ELF-1 (cell line): Measurements from ENCODE around the gene PRKD2.

Experiments
- DNase-seq: peaks from one replicate; pipeline ENCODE4 v3.0.0-alpha.2; 2016; ENCODE audit warnings: low read depth, low spot score

PRKD2 gene

DNA sequence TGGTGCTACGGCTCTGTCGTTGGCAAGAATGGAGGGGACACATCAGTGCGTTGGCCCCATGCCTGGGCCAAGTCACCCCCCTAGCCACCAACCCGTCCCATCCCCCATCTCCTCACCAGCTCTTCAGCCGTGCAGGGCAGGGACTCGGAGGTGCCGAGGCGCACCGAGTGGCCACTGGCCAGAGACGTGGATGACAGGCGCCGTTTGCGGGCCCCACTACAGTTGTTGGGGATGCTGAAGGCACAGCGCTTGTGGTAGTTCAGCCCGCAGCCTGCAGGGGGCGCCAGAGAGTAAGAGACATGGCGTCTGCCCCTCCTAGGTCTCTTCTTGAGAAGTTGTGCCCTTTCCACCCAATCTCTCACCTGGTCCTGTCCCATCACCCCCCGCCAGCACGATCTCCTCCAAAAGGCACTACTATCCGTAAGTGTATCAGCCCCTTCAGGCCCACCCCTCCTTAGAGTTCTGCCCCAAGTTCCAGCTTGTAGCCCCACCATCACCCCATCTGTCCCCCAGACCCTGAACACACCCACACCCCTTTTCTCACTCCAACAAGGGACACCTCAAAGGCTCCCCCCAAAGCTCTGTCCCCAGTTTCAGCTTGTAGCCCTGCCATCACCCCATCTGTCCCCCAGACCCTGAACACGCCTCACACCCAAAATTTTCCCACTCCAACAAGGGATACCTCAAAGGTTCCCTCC lies 12.4 kb downstream of the PRKD2 start:
- DNase-seq: peak; percentile 91

DNA sequence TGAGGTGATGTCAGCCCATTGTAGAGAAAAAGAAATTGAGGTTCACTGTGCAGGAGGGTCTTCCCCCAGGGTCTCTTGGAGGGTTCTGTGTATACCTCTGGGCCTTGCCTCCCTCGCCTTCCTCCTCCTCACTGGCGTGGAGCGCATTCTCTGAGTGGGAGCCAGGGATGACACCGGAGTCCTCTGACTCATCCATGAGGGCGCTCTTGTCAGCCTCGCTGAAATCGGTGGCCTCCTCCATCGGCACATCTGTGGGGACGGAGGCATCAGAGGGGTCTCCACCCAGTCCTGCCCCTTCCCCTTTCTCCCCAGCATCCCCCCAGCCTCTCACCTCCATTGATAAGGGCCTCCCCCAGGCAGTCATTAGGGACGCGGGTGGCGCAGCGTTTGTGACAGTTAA lies 16.2 kb downstream of the PRKD2 start:
- DNase-seq: no peak

DNA sequence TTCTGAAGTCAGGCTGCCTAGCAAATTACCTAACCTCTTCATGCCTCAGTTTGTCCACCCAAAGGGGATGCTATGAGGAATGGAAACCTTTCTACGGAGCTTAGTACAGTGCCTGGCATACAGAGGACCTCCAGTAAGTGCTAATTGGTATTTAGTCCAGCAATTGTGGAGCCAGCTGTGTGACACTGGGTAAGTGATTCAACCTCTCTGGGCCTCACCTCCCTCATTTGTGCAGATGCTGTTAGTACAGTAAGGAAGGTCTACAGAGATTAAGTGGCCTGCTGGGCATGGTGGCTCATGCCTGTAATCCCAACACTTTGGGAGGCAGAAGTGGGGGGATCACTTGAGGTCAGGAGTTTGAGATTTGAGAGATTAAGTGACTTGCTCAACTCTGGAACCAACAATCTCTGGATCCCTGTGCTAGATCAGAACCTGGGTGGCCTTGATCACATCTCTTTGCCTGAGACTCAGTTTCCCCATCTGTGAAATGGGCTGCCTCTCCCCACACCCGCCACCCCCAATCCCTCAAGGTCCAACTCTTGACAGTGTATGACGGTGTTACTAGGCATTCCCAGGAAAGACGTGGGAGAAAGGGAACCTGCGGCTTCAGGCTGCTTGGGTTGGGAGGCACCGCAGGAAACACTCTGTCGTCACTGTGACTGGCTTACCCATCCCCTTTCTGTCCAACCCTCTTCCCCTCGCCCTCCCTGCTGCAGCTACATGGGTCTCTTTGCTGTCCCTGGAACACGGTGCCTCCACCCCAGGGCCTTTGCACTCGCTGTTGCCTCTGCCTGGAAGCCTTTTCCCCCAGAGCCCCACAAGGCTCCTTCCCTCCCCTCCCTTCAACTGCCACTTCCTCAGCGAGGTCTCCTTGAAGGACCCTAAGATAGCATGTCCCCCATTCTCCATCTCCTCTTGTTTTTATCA lies 18.3 kb downstream of the PRKD2 start:
- DNase-seq: no peak

DNA sequence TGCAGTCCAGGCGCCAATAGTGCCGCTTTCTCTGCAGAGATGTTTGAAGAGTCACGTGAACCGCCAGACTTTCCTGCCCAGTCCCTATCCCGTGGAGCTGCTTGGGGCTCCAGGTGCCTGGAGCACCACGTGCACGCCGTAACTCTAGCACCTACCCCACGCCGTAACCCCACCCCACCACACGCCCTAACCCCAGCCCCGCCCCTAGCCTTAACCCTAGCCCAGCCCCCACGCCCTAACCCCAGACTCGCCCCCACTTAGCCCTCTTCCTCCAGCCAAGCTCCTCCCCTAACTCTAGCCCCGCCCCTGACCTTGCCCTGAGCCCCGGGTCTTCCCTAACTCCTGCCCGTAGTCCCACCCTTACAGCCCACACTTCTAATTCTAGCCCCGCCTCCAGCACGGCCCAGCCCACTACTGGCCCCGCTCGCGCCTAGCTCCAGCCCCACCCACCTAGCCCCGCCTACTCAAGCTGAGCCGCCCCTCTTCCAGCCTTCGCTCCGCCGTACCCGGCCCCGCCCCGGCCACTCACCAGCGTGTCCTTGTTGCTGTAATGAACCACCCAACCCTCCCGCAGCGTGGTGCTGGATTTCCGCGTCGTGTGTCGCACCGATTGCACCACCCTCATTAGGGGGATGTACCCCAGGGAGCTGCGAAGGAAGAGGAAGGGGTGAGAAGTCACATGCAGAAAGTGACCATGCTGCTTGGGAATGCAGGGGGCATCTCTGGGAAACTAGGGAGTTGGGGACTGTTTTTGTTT lies 19.5 kb downstream of the PRKD2 start:
- DNase-seq: peak; percentile 98

DNA sequence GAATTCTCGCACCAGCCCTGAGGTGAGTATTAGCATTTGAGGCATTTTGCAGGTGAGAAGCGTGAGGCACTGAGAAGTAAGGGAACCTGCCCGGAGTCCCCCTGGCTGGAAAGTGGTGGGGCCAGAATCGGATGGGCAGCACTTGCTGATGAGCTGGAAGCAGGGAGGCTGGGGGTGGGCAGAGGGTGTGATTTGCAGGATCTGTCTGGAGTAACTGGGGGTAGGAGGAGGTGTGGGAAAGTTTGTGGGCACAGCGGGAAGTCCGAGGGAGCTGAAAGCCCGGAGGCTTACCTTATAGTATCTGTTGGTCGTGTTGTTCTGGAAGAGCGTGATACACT lies 20.1 kb downstream of the PRKD2 start:
- DNase-seq: no peak

DNA sequence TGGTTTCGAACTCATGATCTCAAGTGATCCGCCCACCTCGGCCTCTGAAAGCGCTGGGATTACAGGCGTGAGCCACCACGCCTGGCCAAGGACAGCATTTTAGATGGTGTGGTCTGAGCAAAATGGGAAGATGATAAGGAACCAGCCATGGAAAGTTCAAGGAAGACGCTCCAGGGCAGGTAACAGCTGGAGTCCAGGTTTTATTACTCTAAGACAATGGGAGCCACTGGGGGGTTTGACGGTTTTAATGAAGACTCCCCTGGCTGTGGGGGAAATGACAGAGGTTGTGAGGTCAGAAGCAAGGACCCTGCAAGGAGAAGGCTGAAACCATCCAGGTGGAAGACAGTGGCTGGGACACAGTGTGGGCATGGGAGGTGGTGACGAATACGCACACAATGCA lies 20.9 kb downstream of the PRKD2 start:
- peak; percentile 80 for DNase-seq

DNA sequence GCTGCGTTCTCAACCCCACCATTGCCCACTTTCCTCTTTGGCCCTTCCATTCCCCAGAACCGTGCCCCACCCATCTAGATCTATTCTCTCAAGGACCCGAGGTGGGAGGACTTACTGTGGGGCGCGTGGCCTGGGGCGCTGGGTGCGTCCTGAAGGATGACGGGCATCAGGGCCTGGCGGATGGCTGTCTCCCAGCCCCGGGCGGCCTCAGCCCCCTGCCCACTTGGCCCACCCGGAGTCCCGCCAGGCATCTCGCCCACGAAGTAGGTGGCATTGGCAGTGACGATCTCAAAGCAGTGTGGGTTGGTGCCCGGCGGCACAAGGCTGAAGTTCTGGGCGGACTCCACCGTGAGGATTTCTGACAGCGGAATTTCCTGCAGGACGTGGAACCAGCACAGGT lies 23.2 kb downstream of the PRKD2 start:
- DNase-seq: no peak

DNA sequence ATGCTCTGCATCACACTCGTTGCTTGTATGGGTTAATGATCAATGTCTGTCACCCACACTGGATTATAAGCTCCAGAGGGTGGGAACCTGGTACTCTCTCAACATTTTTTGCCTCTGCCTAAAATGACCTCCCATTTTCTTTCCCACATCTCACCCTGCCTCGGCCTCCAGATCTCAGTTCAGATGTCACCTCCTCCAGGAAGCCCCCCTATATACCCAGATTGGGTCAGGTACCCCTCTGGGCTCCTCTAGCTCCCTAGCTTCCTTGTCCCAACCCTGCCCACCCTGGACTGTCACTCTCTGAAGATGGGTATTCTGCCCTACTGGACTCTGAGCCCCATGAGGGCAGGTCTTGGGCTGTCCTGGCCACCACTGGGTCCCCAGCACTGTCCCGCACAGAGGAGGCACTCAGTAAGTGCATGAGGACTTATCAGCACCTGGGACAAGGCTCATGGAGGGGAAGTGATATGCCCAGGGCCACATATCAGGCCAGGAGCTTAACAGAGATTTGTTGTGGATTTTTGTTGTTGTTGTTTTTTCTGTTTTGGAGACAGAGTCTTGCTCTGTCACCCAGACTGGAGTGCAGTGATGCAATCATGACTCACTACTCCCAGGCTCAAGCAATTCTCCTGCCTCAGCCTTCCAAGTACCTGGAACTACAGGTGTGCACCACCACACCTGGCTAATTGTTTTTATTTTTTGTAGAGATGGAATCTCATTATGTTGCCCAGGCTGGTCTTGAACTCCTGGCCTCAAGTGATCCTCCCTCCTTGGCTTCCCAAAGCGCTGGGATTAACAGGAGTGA lies 23.8 kb downstream of the PRKD2 start:
- DNase-seq: no peak

DNA sequence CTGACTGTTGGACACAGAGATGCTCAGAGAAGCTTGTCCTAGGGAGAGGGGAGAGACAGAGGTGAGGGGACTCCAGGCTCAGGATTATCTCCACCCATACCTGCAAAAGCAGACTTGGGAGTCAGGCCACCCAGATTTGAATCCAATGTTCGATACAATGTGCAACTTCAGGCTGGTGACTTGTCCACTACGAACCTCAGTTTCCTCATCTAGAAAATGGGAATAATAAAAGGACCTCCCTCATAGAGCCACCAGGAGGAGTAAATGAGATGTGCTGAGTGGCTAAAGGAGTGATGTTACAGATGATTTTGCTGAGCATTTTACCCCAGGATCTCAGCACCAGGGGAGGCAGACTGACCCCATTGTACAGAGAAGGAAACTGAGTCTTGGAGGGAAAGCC lies 25.0 kb downstream of the PRKD2 start:
- DNase-seq: no peak

DNA sequence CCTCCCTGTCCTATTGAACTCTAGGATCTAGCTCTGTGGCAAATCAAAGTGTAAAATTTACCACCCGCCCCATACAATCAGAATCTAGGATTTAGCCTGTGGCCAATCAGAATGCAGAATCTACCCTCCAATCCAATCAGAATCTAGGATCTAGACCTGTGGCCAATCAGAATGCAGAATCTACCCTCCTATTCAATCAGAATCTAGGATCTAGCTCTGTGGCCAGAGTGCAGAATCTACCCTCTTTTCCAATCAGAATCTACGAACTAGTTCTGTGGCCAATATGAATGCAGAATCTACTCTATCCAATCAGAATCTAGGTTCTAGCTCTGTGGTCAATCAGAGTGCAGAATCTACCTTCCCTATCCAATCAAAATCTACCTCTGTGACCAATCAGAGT lies 25.8 kb downstream of the PRKD2 start:
- DNase-seq: no peak

DNA sequence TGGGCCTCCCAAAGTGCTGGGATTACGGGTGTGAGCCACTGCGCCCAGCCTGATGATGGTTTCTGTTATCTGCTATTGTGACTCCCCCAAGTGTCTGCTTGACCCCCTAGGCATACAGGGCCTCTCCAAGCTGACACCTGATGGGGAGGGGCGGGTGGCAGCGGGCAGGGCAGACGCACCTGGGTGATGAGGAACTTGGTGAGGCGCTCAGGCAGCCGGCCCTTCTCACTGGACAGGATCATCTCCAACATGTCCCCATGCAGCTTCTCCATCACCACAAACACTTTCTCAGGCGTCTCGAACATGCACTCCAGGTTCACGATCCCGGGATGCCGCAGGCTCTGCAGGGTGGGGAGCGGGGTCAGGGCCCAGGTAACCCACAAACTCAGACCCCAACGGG lies 27.6 kb downstream of the PRKD2 start:
- no peak for DNase-seq

DNA sequence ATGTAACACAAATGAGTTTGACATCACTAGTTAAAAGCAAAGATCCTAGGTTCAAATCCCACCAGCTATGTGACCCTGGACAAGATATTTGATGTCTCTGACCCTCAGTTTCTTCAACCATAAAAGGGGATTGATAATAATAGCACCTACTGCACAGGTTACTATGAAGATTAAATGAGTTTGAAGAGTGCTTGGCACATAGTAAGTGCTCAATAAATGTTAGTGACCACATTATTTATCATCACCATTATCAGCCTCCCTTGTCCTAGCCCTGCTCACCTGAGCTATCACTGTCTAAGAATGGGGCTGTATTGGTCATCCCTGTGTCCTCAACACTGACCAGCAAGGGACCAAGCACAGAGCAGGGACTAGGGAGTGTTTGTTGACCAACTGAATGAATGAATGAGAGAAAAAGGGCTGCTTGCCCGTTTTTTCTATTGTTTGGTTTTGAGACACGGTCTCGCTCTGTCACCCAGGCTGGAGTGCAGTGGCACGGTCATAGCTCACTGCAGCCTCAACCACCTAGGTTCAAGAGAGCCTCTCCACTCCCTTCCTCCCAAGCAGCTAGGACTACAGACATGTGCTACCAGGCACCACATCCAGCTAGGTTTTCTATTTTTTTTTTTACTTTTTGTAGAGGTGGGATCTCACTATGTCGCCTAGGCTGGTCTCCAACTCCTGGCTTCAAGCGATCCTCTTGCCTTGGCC lies 29.3 kb downstream of the PRKD2 start:
- no peak for DNase-seq

DNA sequence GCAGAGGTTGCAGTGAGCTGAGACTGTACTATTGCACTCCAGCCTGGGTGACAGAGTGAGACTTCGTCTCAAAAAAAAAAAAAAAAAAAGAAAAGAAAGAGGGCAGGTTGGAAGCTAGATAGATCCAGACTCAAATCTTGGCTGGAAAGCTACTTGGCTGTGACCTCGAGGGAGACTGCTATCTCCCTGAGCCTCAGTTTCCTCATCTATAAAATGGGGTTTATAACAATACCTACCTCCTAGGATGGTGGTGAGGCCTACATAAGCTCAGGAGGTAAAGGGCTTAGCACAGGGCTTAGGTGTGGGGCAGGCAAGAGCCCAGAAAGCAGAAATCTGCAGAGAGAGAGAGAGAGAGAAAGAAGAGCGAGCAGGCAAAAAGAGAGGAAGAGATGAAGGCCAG lies 31.7 kb downstream of the PRKD2 start:
- DNase-seq: no peak

DNA sequence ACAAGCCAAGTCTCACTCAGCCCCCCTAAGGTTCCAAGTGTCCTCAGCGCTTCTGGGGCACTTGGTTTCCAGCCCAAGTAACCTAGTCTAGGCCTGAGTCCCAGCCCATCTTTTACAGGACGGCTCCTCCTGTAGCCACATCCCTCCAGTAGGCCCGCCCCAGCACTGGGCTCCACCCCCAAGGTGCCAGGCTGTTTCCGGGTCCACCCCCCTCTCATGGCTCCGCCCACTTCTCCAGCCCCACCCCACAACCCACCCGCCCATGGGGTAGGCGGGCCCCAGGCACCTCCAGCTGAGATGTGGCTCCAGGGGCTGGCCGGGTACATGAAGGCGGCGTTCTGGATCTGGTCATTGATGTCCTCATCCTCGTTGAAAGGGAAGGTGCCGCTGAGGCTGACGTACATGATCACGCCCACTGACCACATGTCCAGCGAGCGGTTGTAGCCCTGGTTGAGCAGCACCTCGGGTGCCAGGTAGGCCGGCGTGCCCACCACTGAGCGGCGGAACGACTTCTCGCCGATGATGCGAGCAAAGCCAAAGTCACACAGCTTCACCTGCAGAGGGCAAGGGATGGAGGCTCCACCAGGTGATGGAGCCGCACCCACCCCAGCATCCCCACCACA lies 38.7 kb downstream of the PRKD2 start:
- DNase-seq: peak; percentile 82

DNA sequence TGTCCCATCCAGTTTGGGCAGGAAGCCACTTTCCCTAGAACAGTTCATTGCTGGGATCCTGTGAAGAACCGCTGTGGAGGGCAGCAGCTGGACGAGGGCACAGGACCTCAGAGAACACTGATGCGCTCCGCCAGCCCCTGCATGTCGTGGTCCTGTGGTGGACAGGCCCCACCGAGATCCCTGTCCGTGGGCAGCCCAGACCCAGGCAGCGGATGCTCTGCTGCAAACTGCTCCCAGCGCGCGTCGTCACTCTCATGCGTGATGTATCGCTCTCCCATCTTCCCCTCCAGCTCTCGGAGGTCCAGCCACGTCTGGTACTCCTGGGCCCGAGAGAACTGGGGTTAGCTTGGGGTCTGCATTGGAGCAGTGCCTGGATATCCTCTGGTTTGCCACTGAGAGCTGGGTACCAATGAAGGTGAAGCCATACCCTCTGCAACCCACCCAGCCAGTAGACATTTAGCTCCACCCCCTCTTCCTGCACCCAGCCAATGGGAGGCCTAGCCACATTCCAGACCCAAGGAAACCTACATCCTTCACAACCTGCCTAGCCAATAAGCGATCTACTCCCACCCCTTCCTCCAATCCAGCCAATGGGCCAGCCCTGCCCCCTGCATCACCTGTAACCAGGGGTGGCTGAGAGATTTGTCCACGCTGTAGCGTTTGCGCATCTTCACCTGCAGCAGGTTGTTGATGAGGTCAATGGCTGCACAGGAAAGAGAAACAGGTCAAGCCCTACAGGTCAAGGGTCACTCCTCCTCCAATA lies 42.3 kb downstream of the PRKD2 start:
- peak; percentile 82 for DNase-seq

DNA sequence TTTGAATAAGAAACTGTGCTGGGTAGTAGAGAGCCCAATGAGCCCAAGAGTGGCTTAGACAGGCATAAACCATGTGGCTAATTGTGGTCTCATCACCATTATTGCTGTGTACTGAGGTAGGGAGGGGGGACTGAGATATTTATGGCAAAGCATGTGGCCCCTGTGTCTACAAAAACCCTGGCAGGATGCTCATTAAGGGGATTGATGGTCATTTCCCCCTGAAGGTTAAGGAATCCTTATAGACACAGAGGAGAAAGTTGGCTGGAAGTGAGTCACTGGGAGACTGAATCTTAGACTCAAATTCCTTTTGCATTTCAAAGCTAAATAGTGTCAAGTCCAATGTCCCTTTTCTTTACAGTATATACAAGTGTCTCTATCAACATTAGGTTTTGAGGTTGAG lies 46.1 kb downstream of the PRKD2 start:
- no peak for DNase-seq

DNA sequence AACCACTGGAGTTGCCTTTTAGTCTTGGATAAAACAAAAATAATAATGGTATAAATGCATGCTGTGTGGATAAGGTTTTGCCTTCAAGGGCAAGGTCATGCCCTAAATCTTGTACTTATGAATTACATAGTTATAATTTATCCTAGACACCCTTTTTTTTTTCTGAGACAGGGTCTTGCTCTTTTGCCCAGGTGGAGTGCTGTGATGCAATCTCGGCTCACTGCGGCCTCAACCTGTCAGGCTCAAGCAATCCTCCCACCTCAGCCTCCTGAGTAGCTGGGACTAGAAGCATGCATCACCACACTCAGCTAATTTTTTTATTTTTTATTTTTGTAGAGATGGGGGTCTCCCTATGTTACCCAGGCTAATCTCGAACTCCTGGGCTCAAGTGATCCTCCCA lies 48.3 kb downstream of the PRKD2 start:
- DNase-seq: no peak

DNA sequence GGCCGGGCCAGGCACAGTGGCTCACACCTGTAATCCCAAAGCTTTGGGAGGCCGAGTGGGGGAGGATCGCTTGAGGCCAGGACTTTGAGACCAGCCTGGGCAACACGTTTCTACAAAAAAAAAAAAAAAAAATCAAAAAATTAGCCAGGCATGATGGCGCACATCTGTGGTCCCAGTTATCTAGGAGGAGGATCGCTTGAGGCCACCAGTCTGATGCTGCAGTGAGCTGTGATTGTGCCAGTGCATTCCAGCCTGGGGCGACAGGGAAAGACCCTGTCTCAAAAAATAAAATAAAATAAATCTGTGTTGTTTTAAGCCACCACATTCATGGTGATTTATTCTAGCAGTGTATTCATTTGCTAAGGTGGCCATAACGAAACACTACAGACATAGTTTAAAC lies 51.8 kb downstream of the PRKD2 start:
- no peak for DNase-seq

DNA sequence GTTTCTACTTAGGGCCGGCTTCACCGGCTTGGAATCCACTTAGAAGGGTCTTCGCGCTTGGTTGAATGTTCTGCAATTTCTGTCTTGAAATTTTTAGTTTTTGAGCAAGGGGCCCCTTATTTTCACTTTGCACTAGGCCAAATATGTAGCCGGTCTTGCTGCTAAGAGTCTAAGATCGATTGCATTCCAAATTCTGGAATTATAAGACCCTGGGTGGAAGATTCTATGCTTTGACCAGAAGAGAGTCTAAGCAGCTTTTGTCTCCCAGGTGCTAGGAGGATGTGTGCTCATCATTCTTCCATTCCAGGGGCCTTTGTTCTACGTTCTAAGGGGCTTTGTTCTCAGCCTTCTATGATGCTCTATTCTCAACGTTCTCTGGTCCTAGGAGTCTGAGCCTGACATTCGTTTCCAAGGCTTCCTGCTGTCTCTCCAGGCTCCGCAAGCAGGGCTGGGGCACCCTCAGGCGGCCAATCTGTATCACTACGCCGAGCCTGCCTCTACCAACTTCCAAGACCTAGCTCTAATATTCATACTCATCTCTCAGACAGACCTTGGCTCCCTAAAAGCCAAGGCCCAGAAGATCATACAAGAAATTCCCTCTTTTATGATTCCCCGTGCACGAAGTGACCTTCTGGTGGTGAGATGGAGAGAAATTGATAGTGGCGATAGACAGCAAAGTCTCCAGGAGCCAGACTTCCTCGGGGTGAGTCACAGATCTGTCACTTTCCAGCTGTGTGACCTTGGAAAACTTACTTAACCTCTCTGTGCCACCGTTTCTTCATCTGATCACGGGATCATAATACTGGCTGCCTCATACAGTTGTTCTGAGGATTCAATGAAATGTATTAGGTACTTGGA lies 55.0 kb downstream of the PRKD2 start:
- DNase-seq: peak; percentile 91
